HAP-1 (cell line): ENCODE data around the gene LSMEM2.
"Not testable (repeated sequence)": the region's sequence is repeated elsewhere in the genome, so short reads cannot be mapped to it uniquely, and the experiment has no call there.

Source experiments
- DNase-seq, 2 experiments: peaks; one replicate each; pipeline ENCODE4 v3.0.0-alpha.2; 2016 to 2020; ENCODE audit warnings: low spot score in 2 of 2
- H3K27me3 ChIP-seq: fragments of 250-450 bp; sonication (Bioruptor Pico); 2 replicates; pipeline ENCODE4 v1.5.1; 2020; ENCODE audit warnings: low read depth, mild to moderate bottlenecking, moderate library complexity
- H3K36me3 ChIP-seq: fragments of 250-450 bp; sonication (Bioruptor Pico); replicated peaks from 2 replicates; pipeline ENCODE4 v1.5.1; 2020; ENCODE audit warnings: mild to moderate bottlenecking
- H3K4me1 ChIP-seq: fragments of 250-450 bp; sonication (Bioruptor Pico); 2 replicates; pipeline ENCODE4 v1.5.1; 2020; ENCODE audit warnings: mild to moderate bottlenecking
- H3K4me3 ChIP-seq: fragments of 250-450 bp; sonication (Bioruptor Pico); 2 replicates; pipeline ENCODE4 v1.5.1; 2020; ENCODE audit warnings: mild to moderate bottlenecking, moderate library complexity
- H3K9me3 ChIP-seq: fragments of 250-450 bp; sonication (Bioruptor Pico); 2 replicates; pipeline ENCODE4 v1.5.1; 2020; ENCODE audit warnings: mild to moderate bottlenecking, moderate library complexity
- in situ Hi-C: fragments of 300-500 bp; cut with MboI; formaldehyde crosslinking; loops from 3 replicates; pipeline ENCODE4 v1.14.3; 2020; ENCODE audit warnings: low sequenced_read_pairs, inconsistent platforms, mixed read lengths

Gene LSMEM2

GRCh38 chr3:50264383-50264963 lies 14.4 kb upstream of the LSMEM2 start:
- in situ Hi-C loops, result no loop called here

DNA sequence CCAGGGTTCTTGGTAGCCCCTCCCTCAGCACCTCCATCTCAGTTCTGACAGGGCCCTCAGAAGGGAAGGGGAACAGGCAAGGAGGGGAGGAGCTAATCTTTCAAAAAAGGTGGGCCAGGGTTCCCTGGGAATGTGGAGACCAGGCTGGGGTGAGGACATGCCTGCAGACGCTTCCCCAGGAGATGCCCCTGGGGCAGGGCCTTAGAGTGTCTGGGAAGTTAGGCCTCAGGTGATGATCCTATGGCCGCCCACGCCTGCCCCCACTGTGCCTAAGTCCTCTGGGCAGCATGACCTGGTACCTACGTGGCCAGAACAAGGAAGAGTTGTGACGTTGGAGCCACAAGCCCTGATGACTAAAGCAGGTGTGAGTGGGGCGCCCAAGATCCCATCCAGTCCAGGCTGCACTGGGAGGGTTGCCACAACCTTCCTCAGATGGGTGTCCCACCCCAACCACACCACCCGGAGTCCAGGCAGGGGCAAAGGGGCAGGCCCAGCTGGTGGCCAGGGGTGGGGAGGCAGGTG lies 13.9 kb upstream of the LSMEM2 start:
- in situ Hi-C loops, result no loop called here
- H3K36me3 ChIP-seq, result no peaks in the 10 kb centered on the region
- H3K9me3 ChIP-seq, result no peaks in the 10 kb centered on the region
- no peak overlapping the region for H3K4me3 ChIP-seq
- H3K27me3 ChIP-seq, result peaks cover 4% of the 10 kb centered on the region
- DNase-seq, result no peak
- peaks cover 25% of the 10 kb centered on the region for H3K4me1 ChIP-seq

More at GRCh38 chr3:50264383-50264963, 14.4 kb upstream of the LSMEM2 start:
- Histone ChIP-seq H3K4me3 (no peak overlapping the region), H3K4me1 (peaks cover 28% of the 10 kb centered on the region), H3K27me3 (peaks cover 4% of the 10 kb centered on the region), H3K9me3 (no peaks in the 10 kb centered on the region), H3K36me3 (0 out of 2 replicates have a peak, but pooled peaks cover 3% of the 10 kb centered on the region)
- DNase-seq, result peak; percentile 51 to 83

DNA sequence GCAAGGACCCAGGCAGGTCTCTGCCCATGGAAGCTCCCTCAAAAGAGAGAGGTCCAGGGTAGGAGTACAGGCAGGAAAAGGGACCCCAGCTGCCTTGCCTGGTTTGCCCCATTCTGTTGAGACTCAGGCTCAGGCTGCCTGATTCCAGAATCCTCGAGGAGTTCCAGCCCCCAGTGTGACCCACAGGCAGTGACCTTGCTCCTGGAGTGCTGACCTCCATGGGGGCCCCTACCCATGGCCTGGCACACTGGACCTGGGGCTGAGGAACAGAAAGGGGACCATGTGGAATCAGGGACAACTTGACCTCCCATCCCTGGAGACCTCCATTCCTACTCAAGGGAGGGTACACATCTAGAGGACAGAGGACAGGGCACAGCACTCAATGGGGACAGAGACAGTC lies 13.3 kb upstream of the LSMEM2 start:
- DNase-seq, result no peak
- in situ Hi-C loops, result no loop called here

GRCh38 chr3:50266017-50266416 lies 12.9 kb upstream of the LSMEM2 start:
- peaks cover 17% of the 10 kb centered on the region for H3K4me1 ChIP-seq
- DNase-seq, result no peak
- in situ Hi-C loops, result no loop called here

More for the DNA sequence above, 13.3 kb upstream of the LSMEM2 start:
- H3K4me3 ChIP-seq, result no peak overlapping the region
- peaks cover 21% of the 10 kb centered on the region for H3K4me1 ChIP-seq
- H3K27me3 ChIP-seq, result peaks cover 4% of the 10 kb centered on the region
- H3K36me3 ChIP-seq, result no peaks in the 10 kb centered on the region
- no peaks in the 10 kb centered on the region for H3K9me3 ChIP-seq

DNA sequence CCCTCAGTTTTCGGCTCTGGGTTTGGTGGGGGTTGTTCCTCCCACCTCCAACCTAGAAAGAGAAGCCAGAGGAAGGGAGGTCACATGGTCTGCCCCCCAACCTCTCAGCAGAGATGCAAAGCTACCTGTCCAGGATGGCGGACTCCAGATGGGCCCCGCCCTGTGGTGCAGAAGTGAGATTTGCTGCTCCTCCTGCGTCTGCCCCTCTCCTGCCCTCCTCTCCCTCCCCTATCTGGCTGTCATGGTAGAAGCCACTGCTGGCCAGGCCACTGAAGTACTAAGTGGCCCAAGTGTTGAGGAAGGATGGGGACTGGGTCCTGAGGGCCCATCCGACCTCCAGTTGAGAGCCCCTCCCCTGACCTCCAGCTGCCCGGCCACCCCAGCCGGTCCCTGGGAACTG lies 12.1 kb upstream of the LSMEM2 start:
- Histone ChIP-seq H3K27me3 (peaks cover 4% of the 10 kb centered on the region), H3K4me3 (no peak overlapping the region), H3K4me1 (peaks cover 16% of the 10 kb centered on the region), H3K36me3 (no peaks in the 10 kb centered on the region), H3K9me3 (no peaks in the 10 kb centered on the region)
- in situ Hi-C loops, result no loop called here
- no peak for DNase-seq

More at GRCh38 chr3:50266017-50266416, 12.9 kb upstream of the LSMEM2 start:
- no peaks in the 10 kb centered on the region for H3K36me3 ChIP-seq
- no peak overlapping the region for H3K4me3 ChIP-seq
- H3K9me3 ChIP-seq, result no peaks in the 10 kb centered on the region
- H3K27me3 ChIP-seq, result peaks cover 4% of the 10 kb centered on the region

DNA sequence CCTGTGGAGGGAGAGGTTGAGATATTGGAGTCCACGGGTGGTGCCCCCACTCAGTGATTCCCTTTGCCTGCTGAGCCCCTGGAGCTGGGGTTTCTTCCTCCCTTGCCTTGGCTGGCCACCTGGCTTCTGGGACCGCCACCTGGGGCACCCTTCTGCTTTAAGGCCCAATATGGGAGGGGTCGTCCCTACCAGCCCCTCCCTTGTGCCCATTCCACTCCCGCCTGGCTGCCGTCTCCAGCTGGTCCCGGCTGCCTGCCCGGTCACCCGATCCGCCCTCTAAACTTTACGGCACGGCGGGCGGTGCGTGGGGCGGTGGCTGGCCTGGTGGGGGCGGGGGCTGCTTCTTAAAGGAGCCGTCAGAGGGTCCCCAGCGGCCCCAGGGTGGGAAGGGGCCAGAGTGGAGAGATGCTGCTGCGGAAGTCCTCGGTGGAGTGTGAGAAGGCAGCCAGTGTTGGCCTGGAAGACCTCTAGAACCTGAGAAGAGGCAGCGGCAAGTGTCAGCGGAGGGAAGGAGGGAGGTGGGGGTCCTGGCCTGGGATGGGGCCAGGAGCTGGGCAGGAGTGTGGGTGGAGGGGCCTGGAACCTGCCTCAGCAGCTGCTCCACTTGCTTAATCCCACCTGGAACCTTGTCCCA lies 11.5 kb upstream of the LSMEM2 start:
- H3K27me3 ChIP-seq, result peaks cover 4% of the 10 kb centered on the region
- in situ Hi-C loops, result no loop called here
- no peaks in the 10 kb centered on the region for H3K9me3 ChIP-seq
- H3K4me3 ChIP-seq, result no peak overlapping the region
- peaks cover 16% of the 10 kb centered on the region for H3K4me1 ChIP-seq
- H3K36me3 ChIP-seq, result no peaks in the 10 kb centered on the region
- DNase-seq, result peak in 1 of 2 experiments; percentile 45

GRCh38 chr3:50268276-50268675 lies 10.6 kb upstream of the LSMEM2 start:
- peaks cover 4% of the 10 kb centered on the region for H3K27me3 ChIP-seq
- no peak for DNase-seq
- in situ Hi-C loops, result no loop called here
- H3K36me3 ChIP-seq, result no peaks in the 10 kb centered on the region
- H3K9me3 ChIP-seq, result no peaks in the 10 kb centered on the region
- H3K4me3 ChIP-seq, result no peak overlapping the region
- H3K4me1 ChIP-seq, result peaks cover 16% of the 10 kb centered on the region

DNA sequence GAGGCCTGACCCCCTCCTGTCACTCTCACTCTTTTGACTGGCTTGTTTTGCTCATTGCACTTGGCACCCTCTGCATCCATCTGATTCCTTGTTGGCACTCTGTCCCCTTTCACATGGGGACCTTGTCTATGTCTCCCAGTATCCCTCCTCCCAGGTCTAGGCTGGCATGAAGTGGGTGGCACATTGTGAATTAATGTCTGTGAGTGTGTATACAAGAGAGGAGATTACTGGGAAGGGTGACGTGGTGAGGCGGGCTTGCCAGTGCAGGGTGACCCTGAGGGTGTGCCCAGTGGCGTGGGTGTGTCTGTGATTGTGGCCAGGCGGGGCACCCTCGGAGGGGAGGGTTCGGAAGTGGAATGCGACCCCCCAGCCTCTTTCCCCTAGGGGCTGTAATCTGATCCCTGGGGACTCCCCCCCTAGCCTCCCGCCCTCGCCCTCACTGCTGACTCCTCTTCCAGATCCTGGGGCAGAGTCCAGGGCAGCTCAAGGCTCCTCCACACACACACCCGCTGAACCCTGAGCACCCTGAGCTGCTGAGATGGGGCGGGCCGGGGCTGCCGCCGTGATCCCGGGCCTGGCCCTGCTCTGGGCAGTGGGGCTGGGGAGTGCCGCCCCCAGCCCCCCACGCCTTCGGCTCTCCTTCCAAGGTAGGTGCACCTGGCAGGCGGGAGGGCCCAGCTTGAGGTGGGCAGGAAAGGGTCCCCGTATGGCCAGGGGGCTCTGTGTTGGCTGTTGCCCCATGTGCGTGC lies 10.0 kb upstream of the LSMEM2 start, which contains the start of gene SEMA3B:
Gene SEMA3B (plus strand): TSS at position 445 of the 749 bp plus-strand sequence. CDS start 94 bp downstream, at position 539.
- H3K36me3 ChIP-seq, result no peaks in the 10 kb centered on the region
- H3K9me3 ChIP-seq, result no peaks in the 10 kb centered on the region
- H3K27me3 ChIP-seq, result peaks cover 4% of the 10 kb centered on the region
- H3K4me3 ChIP-seq, result no peak within 1 kb of the TSS
- peaks cover 14% of the 10 kb centered on the region for H3K4me1 ChIP-seq
- in situ Hi-C loops, result no loop called here
- DNase-seq, result no peak

GRCh38 chr3:50269460-50269859 lies 9.4 kb upstream of the LSMEM2 start:
- H3K4me3 ChIP-seq, result no peak overlapping the region
- in situ Hi-C loops, result no loop called here
- DNase-seq, result no peak
- peaks cover 4% of the 10 kb centered on the region for H3K27me3 ChIP-seq
- H3K36me3 ChIP-seq, result no peaks in the 10 kb centered on the region
- peaks cover 8% of the 10 kb centered on the region for H3K4me1 ChIP-seq
- no peaks in the 10 kb centered on the region for H3K9me3 ChIP-seq

GRCh38 chr3:50269977-50270413 lies 8.9 kb upstream of the LSMEM2 start:
- in situ Hi-C loops, result loop anchor here (5.0 kb wide), 2 partner anchors 78 to 148 kb away; partner anchors contain the start of gene GNAT1
- no peaks in the 10 kb centered on the region for H3K9me3 ChIP-seq
- no peaks in the 10 kb centered on the region for H3K36me3 ChIP-seq
- H3K4me1 ChIP-seq, result peaks cover 3% of the 10 kb centered on the region
- no peak overlapping the region for H3K4me3 ChIP-seq
- no peak for DNase-seq
- peaks cover 4% of the 10 kb centered on the region for H3K27me3 ChIP-seq

DNA sequence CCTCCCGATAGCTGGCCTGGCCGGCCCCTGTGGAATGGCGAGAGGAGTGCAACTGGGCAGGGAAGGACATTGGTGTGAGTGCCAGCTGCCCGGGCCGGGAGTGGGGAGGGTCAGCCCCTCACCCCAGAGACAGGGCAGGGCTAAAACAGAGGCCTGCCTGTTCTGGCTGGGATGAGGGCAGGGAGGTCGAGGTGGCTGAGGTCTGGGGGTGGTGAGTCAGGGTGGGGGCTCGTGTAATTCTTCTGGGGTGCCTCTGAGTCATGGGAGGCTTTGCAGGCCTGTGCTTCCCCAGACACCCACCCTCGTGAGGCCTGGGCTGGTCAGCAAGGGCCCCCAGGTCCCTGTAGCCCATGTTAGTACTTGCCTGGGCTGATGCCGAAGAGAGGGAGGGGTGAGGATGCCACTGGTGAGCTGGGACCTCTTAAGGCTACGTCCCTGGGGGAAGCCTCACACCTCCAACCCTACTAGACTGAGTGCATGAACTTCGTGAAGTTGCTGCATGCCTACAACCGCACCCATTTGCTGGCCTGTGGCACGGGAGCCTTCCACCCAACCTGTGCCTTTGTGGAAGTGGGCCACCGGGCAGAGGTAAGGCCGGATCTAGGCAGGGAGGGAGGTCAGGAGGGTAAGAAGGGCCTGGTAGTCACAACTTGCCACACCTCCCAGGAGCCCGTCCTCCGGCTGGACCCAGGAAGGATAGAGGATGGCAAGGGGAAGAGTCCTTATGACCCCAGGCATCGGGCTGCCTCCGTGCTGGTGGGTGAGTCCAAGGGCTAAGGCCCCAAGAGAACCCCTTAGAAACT lies 8.3 kb upstream of the LSMEM2 start:
- DNase-seq, result no peak
- Histone ChIP-seq H3K27me3 (peaks cover 4% of the 10 kb centered on the region), H3K9me3 (no peaks in the 10 kb centered on the region), H3K36me3 (no peaks in the 10 kb centered on the region), H3K4me1 (no peaks in the 10 kb centered on the region; the same call in 1 of the 2 replicates), H3K4me3 (no peak overlapping the region)
- in situ Hi-C loops, result loop anchor here (5.0 kb wide), 2 partner anchors 78 to 148 kb away; partner anchors contain the start of gene GNAT1

DNA sequence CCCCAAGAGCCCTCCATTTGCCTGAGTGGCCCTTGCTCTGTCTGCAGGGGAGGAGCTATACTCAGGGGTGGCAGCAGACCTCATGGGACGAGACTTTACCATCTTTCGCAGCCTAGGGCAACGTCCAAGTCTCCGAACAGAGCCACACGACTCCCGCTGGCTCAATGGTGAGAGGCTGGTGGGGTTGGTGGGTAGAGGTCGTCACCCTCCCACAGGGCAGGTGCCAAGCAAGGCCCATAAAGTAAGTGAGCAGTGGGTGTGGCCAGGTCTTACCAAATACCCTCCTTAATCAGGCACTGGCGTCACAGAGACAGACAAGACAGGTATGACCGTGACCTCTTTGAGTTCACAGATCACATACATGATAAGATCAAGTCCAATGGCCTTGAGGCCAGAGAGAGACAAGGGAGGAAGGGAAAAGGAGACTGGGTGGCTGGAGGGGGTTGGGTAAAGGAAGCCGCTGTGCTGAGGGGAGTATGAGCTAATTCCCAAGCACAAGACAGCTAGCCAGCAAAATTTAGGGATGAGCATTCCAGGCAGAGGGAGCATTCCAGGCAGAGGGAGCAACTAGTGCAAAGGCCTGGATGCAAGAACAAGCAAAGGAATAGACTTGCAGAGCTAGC lies 7.5 kb upstream of the LSMEM2 start:
- Histone ChIP-seq H3K4me3 (no peak overlapping the region), H3K36me3 (no peaks in the 10 kb centered on the region), H3K9me3 (no peaks in the 10 kb centered on the region), H3K27me3 (peaks cover 4% of the 10 kb centered on the region), H3K4me1 (no peaks in the 10 kb centered on the region; the same call in 1 of the 2 replicates)
- in situ Hi-C loops, result loop anchor here (5.0 kb wide), 2 partner anchors 79 to 149 kb away; partner anchors contain the start of gene GNAT1
- DNase-seq, result no peak

DNA sequence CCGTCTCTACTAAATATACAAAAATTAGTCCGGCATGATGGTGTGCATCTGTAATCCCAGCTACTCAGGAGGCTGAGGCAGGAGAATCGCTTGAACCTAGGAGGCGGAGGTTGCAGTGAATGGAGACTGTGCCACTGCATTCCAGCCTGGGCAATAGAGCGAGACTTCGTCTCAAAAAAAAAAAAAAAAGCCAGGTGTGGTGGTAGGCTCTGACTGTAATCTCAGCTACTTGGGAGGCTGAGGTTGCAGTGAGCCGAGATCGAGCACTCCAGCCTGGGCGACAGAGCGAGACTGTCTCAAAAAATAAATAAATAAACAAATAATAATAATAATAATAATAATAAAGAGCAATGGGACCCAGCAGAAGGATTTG lies 6.4 kb upstream of the LSMEM2 start:
- not testable (repeated sequence) for H3K4me1 ChIP-seq, H3K27me3 ChIP-seq, H3K9me3 ChIP-seq, DNase-seq, H3K4me3 ChIP-seq, H3K36me3 ChIP-seq
- in situ Hi-C loops, result loop anchor here (5.0 kb wide), 2 partner anchors 80 to 150 kb away; partner anchors contain the start of gene GNAT1
